T-cell (primary cell): ENCODE data around the gene LRRC4B. TPM values are rescaled to one million over a fixed set of nuclear protein-coding genes. Genes with fewer than 3 reads are reported as not detected.

Experiments used
- ATAC-seq, 4 experiments: fragments of 200-7000 bp in 3 of 4; fragments of 150-1000 bp in 1 of 4; cut with Tn5 transposase; replicated peaks in 1 of 4; 1 replicate in 3 of 4; 2 replicates in 1 of 4; pipeline ENCODE4 v1.10.0; 2021; ENCODE audit warnings: moderate library complexity in 3 of 4, mild to moderate bottlenecking in 2 of 4, moderate number of reproducible peaks in 1 of 4
- CTCF ChIA-PET, 2 donors: fragments of 300-600 bp; sonication (Branson Sonifier 250); formaldehyde crosslinking; loops; one replicate each; lab custom pipeline; 2022; ENCODE audit warnings: antibody characterized with exemption in 2 of 2; lab: Charles Lee
- POLR2A ChIA-PET, 2 donors: fragments of 300-600 bp; sonication (Branson Sonifier 250); formaldehyde crosslinking; loops; one replicate each; lab custom pipeline; 2022; ENCODE audit warnings: antibody characterized with exemption in 2 of 2; lab: Charles Lee
- DNase-seq, 35 experiments: peaks; one replicate each; pipeline versions ENCODE4 v3.0.0 to v3.0.0-alpha.2; 2013 to 2023
- H3K27ac ChIP-seq: one replicate; pipeline ENCODE4 v1.5.1; 2013; ENCODE audit warnings: low read length
- H3K27me3 ChIP-seq, 2 experiments: replicated peaks in 1 of 2; 1 replicate in 1 of 2; 2 replicates in 1 of 2; pipeline versions ENCODE4 v1.6.1 to v1.7.0; 2013; ENCODE audit warnings: low read length in 1 of 2, mixed read lengths in 1 of 2; ENCODE audit not compliant: control insufficient read depth in 2 of 2, insufficient read depth in 2 of 2; ENCODE audit errors: extremely low read depth in 1 of 2
- H3K36me3 ChIP-seq, 2 donors: 1 replicate in 1 of 2; 2 replicates in 1 of 2; pipeline versions ENCODE4 v1.6.1 to v1.7.0; 2013; ENCODE audit warnings: low read length in 1 of 2; ENCODE audit not compliant: control insufficient read depth in 2 of 2, insufficient read depth in 1 of 2; ENCODE audit errors: extremely low read depth in 1 of 2
- H3K4me1 ChIP-seq, 2 experiments: 1 replicate in 1 of 2; 2 replicates in 1 of 2; pipeline versions ENCODE4 v1.6.1 to v1.7.0; 2013; ENCODE audit warnings: low read length in 2 of 2, mixed read lengths in 1 of 2; ENCODE audit not compliant: insufficient read depth in 2 of 2, control insufficient read depth in 1 of 2; ENCODE audit errors: extremely low read depth in 1 of 2
- H3K4me3 ChIP-seq, 2 donors: 1 replicate in 1 of 2; 2 replicates in 1 of 2; pipeline versions ENCODE4 v1.5.1 to v1.7.0; 2013; ENCODE audit warnings: mild to moderate bottlenecking in 2 of 2, low read length in 1 of 2, moderate library complexity in 1 of 2; ENCODE audit not compliant: control insufficient read depth in 1 of 2; ENCODE audit errors: extremely low read depth in 1 of 2
- H3K9me3 ChIP-seq: 2 replicates; pipeline ENCODE4 v1.7.0; 2013
- H3K27ac Mint-ChIP-seq, 2 donors: one replicate each; pipeline ENCODE4 v1.8.0; 2020 to 2021; ENCODE audit warnings: mild to moderate bottlenecking in 2 of 2, mixed read lengths in 2 of 2
- H3K27me3 Mint-ChIP-seq, 2 donors: one replicate each; pipeline ENCODE4 v1.8.0; 2021 to 2022; ENCODE audit warnings: mixed read lengths in 2 of 2
- H3K36me3 Mint-ChIP-seq: one replicate; pipeline ENCODE4 v1.8.0; 2021; ENCODE audit warnings: mixed read lengths
- H3K4me1 Mint-ChIP-seq, 3 donors: one replicate each; pipeline ENCODE4 v1.8.0; 2020 to 2022; ENCODE audit warnings: mixed read lengths in 3 of 3, mild to moderate bottlenecking in 1 of 3
- H3K4me3 Mint-ChIP-seq, 3 donors: one replicate each; pipeline ENCODE4 v1.8.0; 2020 to 2022; ENCODE audit warnings: mild to moderate bottlenecking in 3 of 3, mixed read lengths in 3 of 3, moderate library complexity in 3 of 3
- H3K9me3 Mint-ChIP-seq, 3 donors: one replicate each; pipeline ENCODE4 v1.8.0; 2020 to 2022; ENCODE audit warnings: mixed read lengths in 3 of 3
- WGBS: methylation state at CpG from one replicate; pipeline ENCODE4 v1.1.5; 2013; ENCODE audit warnings: missing lambda C conversion rate; ENCODE audit not compliant: insufficient coverage; 5-methylcytosine and 5-hydroxymethylcytosine counted together
- total RNA-seq, 35 experiments: library from RNA in 6 of 35; stranded (reverse) in 6 of 35; fragments of 120-200 nt in 1 of 35; gene quantifications; one replicate each; pipeline versions ENCODE4 v1.2.1 to v1.2.4 and lab custom pipeline; 2013 to 2026

Gene LRRC4B
- total RNA-seq, 5 donors from 2014 or later (not counting 1 experiment from before 2014, with no cell fraction given): not detected

DNA sequence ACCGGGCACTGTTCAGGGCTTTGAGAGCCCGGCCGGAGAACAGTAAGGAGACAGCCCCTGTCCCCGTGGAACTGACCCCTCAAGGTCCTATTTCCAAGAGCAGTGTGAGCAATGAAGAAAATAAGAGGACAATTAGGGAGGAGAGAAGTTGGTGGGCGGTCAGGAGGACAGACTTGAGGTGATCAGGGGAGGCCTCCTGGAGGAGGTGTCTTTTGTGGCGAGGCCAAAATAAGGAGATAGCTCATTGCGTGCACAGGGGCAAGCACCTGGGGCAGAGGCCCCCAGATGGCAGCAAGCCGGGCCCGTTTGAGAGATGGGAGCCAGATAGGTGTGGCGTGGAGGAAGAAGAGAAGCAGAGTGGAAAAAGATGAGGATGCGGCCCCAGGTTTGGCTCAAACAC, 2.8 kb upstream of the LRRC4B start:
- peaks cover 0 to 43% of the 10 kb centered on the region in 2 experiments for H3K27me3 ChIP-seq
- no peak overlapping the region for H3K27ac ChIP-seq
- no peaks in the 10 kb centered on the region for H3K36me3 ChIP-seq
- 82% methylated on average over 7 of the region's 11 CpGs for WGBS
- CTCF ChIA-PET: no interaction called here
- Mint-ChIP-seq H3K27ac (no peak overlapping the region), H3K4me1 (peaks cover 3 to 9% (median 8%) of the 10 kb centered on the region in 3 donors), H3K27me3 (peaks cover 29 to 34% of the 10 kb centered on the region in 2 donors), H3K9me3 (no peaks in the 10 kb centered on the region), H3K36me3 (no peaks in the 10 kb centered on the region), H3K4me3 (no peak overlapping the region)
- DNase-seq (no peak), ATAC-seq (no peak)
- no peaks in the 10 kb centered on the region for H3K9me3 ChIP-seq
- H3K4me3 ChIP-seq: no peak overlapping the region
- H3K4me1 ChIP-seq: peaks cover 0 to 14% of the 10 kb centered on the region in 2 experiments
- POLR2A ChIA-PET: no interaction called here

DNA sequence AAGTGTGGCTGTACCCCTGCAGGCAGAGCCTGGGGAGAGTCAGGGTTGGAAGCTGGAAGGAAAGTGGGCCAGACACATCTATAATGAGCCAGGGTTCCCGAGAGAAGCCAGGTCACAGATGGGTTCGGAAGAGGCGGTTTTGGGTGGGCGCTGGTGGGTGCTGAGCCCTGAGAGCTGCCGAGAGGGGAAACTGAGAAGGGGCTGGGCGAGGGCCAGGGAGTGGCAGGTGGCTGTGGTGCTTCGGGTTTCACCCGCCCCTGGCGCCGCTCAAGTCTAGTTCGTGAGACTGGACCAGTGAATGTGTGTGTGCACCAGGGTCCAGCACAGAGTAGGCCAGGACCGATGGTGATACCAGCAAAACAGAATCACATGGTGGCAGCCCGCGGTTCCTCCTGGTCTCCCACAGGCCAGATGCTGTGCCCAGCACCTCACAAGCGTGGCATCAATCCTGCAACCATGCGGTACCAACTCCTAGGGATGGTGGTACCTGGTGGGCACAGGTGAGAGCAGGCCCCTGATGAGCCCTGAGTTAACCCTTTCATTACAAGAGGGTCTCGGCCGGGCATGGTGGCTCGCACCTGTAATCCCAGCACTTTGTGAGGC, 1.8 kb upstream of the LRRC4B start:
- peaks cover 0 to 53% of the 10 kb centered on the region in 2 experiments for H3K27me3 ChIP-seq
- H3K27ac ChIP-seq: no peak overlapping the region
- no peak overlapping the region for H3K4me3 ChIP-seq
- H3K4me1 ChIP-seq: peaks cover 0 to 20% of the 10 kb centered on the region in 2 experiments
- no peaks in the 10 kb centered on the region for H3K36me3 ChIP-seq
- no peak overlapping the region for H3K27ac Mint-ChIP-seq
- ATAC-seq: no peak
- H3K36me3 Mint-ChIP-seq: no peaks in the 10 kb centered on the region
- POLR2A ChIA-PET: no interaction called here
- H3K9me3 ChIP-seq: no peaks in the 10 kb centered on the region
- CTCF ChIA-PET: no interaction called here
- H3K4me3 Mint-ChIP-seq: no peak overlapping the region
- no peak for DNase-seq
- WGBS: 83% methylated on average over 16 of the region's 19 CpGs
- H3K27me3 Mint-ChIP-seq: peaks cover 38 to 43% of the 10 kb centered on the region in 2 donors
- H3K9me3 Mint-ChIP-seq: no peaks in the 10 kb centered on the region
- H3K4me1 Mint-ChIP-seq: peaks cover 6 to 16% (median 14%) of the 10 kb centered on the region in 3 donors

DNA sequence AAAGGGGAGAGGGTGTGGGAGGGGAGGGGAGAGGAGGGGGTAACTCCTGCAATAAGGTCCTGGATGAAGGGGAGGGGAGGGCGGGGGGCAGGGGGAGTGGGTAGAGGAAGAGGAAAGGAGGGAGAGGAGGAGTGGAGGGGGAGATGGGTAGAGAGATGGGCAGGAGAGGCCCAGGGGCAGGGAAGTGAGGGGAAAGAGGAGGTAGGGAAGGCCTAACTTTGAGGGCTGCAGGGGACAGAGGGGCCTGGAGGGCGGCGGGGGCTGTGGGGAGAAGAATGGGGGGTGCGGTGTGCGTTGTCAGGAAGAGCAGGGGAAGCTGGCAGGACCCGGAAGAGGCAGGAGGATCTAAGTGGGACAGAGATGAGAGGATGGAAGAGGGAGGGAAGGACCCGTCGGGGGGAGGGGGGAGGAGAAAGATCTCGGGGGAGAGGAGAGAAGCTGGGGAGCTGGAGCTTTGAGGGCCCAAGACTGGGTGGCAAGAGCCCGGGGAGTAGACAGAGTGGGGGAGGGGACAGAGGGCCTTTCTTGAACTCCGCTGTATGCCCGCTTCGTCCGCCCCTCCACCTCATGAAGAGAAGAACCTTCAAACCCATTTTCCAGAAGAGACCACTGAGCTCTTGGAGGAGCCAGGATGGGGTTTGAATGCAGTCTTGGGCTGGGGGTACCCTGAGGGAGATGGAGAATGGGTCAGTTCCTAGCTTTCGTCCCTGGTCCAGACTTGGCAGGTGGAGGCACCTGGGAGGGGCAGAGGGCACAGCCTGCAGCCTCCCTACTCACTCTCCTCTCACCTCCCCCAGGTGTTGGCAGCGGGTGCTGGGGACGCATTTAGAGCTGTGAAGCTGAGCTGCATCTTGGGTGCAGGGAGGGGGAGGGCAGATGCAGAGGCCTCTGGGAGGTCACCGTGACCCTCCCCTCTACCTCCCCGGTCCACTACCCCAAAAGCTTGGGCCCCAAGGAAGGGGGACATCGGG, 778 bp upstream of the LRRC4B start:
- no peak overlapping the region for H3K4me3 ChIP-seq
- H3K27me3 Mint-ChIP-seq: peaks cover 42 to 52% of the 10 kb centered on the region in 2 donors
- WGBS: 26% methylated on average over 8 of the region's 20 CpGs
- peak overlapping the region in 1 of 3 donors; percentile 46 for H3K4me3 Mint-ChIP-seq
- no peak overlapping the region for H3K27ac ChIP-seq
- DNase-seq (no peak), ATAC-seq (no peak)
- H3K9me3 ChIP-seq: no peaks in the 10 kb centered on the region
- H3K27ac Mint-ChIP-seq: no peak overlapping the region
- CTCF ChIA-PET: interaction anchor here in 1 of 2 donors (0.8 kb wide), 1 partner anchor 520 kb away, joined by 3 read pairs; no protein-coding TSS in a partner anchor
- H3K36me3 Mint-ChIP-seq: no peaks in the 10 kb centered on the region
- POLR2A ChIA-PET: no interaction called here
- peaks cover 6 to 21% (median 17%) of the 10 kb centered on the region in 3 donors for H3K4me1 Mint-ChIP-seq
- H3K27me3 ChIP-seq: peaks cover 0 to 63% of the 10 kb centered on the region in 2 experiments
- H3K36me3 ChIP-seq: no peaks in the 10 kb centered on the region
- H3K9me3 Mint-ChIP-seq: no peaks in the 10 kb centered on the region
- H3K4me1 ChIP-seq: peaks cover 0 to 20% of the 10 kb centered on the region in 2 experiments

DNA sequence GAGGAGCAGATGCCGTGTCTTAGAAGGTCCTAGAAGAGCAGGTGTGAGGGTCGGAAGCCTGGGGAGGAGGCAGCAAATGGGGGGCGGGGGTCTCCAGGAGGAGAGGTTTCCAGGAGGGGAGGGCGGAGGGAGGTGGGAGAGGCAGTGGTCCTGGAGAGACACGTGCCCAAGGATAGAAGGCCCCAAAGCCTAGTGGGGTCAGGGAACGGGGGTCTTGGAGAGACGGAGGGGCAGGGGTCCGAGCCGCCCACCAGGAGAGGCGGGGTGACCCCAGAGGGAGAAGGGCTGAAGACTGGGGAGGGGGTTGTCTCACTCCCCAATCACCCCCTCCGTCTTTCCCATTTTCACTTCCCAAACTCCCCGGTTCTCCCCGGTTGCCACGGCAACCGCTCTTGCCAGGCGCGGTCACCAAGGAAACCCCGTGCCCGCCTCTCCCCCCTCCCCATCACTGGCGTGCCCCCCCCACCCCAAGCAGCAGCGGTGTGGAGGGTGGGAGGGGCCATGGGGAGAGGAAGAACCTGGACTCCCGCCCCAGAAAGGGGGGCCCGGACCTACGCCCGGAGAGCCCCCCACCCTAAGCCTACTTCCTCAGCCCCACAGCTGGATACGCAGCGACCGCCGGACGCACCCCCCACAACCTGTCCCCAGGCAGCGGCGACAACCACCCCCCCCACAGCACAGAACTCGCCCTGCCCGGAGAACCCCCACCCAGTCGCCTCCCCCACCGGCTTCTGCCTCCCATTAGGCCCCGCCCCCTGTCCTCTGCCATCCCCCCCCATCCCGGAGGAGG, 988 bp downstream of the LRRC4B start:
- Mint-ChIP-seq H3K9me3 (no peaks in the 10 kb centered on the region), H3K27me3 (peaks cover 60 to 65% of the 10 kb centered on the region in 2 donors), H3K36me3 (no peaks in the 10 kb centered on the region), H3K27ac (peak overlapping the region in 1 of 2 donors; percentile 11), H3K4me1 (peaks cover 6 to 21% (median 17%) of the 10 kb centered on the region in 3 donors), H3K4me3 (peak overlapping the region in 1 of 3 donors; percentile 47)
- Histone ChIP-seq H3K4me1 (peaks cover 0 to 20% of the 10 kb centered on the region in 2 experiments), H3K9me3 (no peaks in the 10 kb centered on the region), H3K27me3 (peaks cover 2 to 80% of the 10 kb centered on the region in 2 experiments), H3K36me3 (no peaks in the 10 kb centered on the region), H3K27ac (no peak overlapping the region), H3K4me3 (no peak overlapping the region)
- ATAC-seq (no peak), DNase-seq (no peak)
- POLR2A ChIA-PET: no interaction called here
- CTCF ChIA-PET: no interaction called here
- 7% methylated on average over 5 of the region's 38 CpGs for WGBS

DNA sequence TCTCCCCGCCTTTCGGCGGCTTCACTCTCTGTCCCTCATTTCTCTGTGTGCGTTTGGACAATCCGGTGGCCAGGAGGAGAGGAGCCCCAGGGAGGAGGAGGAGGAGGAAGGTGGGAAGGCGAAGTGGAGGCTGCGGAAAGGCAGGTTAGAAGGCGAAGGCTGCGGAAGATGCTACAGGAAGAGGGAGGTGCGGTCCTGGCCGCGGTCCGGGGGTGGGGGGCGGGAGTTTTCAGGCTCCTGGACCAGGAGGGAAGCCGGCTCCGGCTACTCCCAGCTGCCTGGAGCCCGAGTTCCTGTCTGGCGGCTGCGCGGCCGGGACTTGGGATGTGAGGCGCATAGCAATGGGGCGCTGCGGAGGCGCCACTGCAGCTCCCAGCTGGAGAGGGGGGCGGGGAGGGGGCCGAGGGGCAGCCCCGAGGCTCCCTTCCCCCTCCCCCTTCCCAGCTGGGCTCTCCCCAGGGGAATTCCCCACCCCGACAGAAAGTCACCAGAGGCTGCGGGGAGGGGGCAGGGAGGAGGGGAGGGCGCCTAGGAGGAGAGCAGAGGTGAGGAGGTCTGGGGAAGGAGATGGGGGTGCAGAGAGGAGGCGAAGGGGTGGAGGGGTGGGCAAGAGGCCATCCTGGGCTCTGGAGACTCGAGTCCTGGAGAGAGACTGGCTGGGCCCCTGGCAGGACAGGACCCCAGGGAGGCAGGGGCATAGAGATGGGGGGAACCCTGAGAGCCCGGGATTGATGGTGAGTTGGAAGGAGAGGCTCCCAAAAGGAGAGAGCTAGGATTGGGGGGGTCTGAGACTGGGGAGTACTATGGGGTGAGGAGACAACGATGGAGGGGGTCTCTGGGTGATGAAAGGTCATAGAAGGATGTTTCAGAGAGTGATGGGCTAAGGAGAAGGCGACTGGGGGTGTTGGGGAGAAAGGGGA, 2.0 kb downstream of the LRRC4B start:
- Mint-ChIP-seq H3K36me3 (no peaks in the 10 kb centered on the region), H3K4me3 (peak overlapping the region in 1 of 3 donors; percentile 47), H3K4me1 (peaks cover 6 to 21% (median 17%) of the 10 kb centered on the region in 3 donors), H3K9me3 (no peaks in the 10 kb centered on the region), H3K27ac (peak overlapping the region in 1 of 2 donors; percentile 11), H3K27me3 (peaks cover 60 to 69% of the 10 kb centered on the region in 2 donors)
- no peak for ATAC-seq
- Histone ChIP-seq H3K4me3 (no peak overlapping the region), H3K4me1 (peaks cover 0 to 20% of the 10 kb centered on the region in 2 experiments), H3K27ac (no peak overlapping the region), H3K9me3 (no peaks in the 10 kb centered on the region), H3K27me3 (peaks cover 2 to 90% of the 10 kb centered on the region in 2 experiments), H3K36me3 (no peaks in the 10 kb centered on the region)
- DNase-seq: peak in 1 of 35 experiments; percentile 23
- ChIA-PET POLR2A (no interaction called here), CTCF (no interaction called here)
- WGBS: 4% methylated on average over 15 of the region's 36 CpGs
